Measurements from ENCODE around the gene TMEM131L. TPM values are rescaled to one million over a fixed set of nuclear protein-coding genes. Genes with fewer than 3 reads are reported as not detected.

Gene TMEM131L
- total RNA-seq, 2 donors from 2014 or later = 19.1 to 30.9 TPM

- H3K27me3 Mint-ChIP-seq = no peaks in the 10 kb centered on the region
- peaks cover 78% of the 10 kb centered on the region for H3K4me1 Mint-ChIP-seq
- H3K9me3 Mint-ChIP-seq = no peaks in the 10 kb centered on the region
- H3K27ac Mint-ChIP-seq = peak overlapping the region; percentile 94
- H3K4me3 Mint-ChIP-seq = peak overlapping the region; percentile 89
- H3K36me3 Mint-ChIP-seq (ENCODE audit: low read depth) = peaks cover 25% of the 10 kb centered on the region
- no peak for ATAC-seq (replicated peaks)
Measured at GRCh38 chr4:153523164-153523796, 57.1 kb downstream of the TMEM131L start.

- Mint-ChIP-seq H3K27me3 (no peaks in the 10 kb centered on the region), H3K4me3 (peak overlapping the region; percentile 89), H3K4me1 (peaks cover 80% of the 10 kb centered on the region), H3K27ac (peak overlapping the region; percentile 94), H3K9me3 (no peaks in the 10 kb centered on the region), H3K36me3 (ENCODE audit: low read depth) (peaks cover 25% of the 10 kb centered on the region)
- ATAC-seq (replicated peaks) = no peak
Measured at GRCh38 chr4:153523941-153524386, 57.8 kb downstream of the TMEM131L start.

DNA sequence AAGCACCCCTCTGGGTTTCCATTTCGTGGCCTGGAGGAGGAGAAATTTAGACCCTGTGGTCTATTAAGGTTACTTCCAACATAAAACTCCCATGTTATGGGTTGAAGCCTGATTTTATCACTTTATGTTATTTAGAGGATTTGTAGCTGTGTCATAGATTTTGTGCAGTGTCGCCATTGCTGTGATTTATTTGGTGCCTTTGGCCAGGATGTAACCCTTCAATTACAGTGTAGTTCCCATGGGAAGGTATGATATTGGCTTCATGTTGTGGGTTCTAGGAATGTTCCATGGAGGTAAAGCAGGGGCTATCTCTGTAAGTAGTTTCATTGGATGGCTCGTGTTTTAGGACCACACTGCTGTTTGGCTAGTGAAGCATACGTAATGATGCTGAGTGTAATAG, 58.5 kb downstream of the TMEM131L start:
- peaks cover 25% of the 10 kb centered on the region for H3K36me3 Mint-ChIP-seq (ENCODE audit: low read depth)
- peak overlapping the region; percentile 89 for H3K4me3 Mint-ChIP-seq
- peak overlapping the region; percentile 11 for H3K27ac Mint-ChIP-seq
- H3K27me3 Mint-ChIP-seq = no peaks in the 10 kb centered on the region
- no peak for ATAC-seq (replicated peaks)
- no peaks in the 10 kb centered on the region for H3K9me3 Mint-ChIP-seq
- H3K4me1 Mint-ChIP-seq = peaks cover 80% of the 10 kb centered on the region

DNA sequence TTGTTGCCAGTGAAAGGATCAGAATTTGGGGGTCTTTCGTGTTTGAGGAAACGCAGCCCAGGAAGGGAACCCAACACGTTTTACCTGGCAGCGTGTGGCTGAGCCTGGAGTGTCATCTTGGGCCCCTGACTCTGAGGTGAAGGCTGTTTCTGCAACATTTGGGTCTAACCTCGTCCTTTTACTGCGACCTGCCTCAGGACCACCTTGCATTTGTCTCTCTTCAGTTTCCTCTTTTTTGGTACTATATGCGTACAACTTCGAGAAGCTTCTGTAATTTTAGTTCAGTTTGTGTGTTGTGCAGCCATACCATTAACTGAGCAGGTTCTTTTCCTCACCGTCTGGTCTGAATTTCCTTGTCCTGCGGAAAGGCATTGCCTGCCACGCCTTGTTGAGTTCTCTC, 61.5 kb downstream of the TMEM131L start:
- Mint-ChIP-seq H3K4me3 (peak overlapping the region; percentile 89), H3K36me3 (ENCODE audit: low read depth) (peaks cover 23% of the 10 kb centered on the region), H3K4me1 (peaks cover 72% of the 10 kb centered on the region), H3K27me3 (no peaks in the 10 kb centered on the region), H3K27ac (peak overlapping the region; percentile 91), H3K9me3 (no peaks in the 10 kb centered on the region)
- ATAC-seq (replicated peaks) = no peak

DNA sequence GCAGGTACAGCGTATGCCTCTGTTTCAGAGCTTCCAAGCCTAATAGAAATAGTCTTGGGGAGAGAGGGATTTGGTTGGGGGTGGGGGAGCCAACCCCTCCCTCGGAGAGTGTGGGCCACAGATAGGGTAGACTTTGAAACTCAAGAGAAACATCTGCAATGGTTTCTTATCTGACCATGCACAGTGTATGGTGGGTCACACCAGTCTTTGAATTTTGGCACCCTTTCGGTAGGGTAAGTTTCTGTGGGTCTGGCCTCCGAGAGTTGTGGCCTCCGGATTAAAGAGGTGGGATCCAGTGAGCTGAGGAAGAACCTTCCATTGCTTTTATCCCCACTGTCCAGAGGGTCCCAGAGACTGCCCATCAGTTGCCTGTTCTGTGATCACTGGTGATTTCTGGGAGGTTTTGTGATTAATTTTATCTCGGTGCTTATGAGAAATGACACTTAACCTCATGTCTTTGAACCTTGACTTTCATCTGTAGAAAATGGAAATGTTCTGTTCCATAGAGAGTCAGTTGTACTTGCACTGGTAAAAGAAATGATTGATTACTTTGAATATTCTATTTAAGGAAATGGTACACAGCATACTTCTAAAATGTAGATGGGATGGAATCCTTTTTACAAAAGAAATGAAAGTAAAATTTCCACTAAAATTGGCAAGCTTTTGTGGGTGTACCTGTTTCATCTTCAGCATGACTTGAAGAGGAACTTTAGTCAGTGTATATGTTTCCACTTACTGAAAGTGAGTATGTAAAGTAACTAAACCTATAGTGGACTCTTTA, 62.7 kb downstream of the TMEM131L start:
- ATAC-seq (replicated peaks) = peak; percentile 80
- Mint-ChIP-seq H3K36me3 (ENCODE audit: low read depth) (peaks cover 21% of the 10 kb centered on the region), H3K27me3 (no peaks in the 10 kb centered on the region), H3K4me1 (peaks cover 67% of the 10 kb centered on the region), H3K4me3 (peak overlapping the region; percentile 89), H3K27ac (peak overlapping the region; percentile 91), H3K9me3 (no peaks in the 10 kb centered on the region)

DNA sequence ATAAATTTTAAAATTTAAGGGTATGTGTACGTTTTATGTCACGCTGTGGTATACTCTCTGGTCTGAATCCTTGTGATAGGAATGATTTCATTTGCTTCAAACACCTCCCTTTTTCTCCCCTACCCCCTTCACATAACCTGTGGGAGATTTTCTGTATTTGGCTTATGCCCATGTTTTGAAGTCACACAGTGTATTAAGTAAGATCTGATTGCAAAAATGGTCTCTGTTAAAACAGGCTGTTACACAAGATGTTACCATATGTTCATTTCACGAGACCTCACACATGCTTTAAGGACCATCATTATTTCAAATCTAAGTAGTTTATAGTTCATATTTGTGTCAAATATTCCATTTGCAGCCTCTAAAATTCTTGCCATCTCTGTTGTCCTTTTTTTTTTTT, 63.5 kb downstream of the TMEM131L start:
- no peak for ATAC-seq (replicated peaks)
- H3K27ac Mint-ChIP-seq = peak overlapping the region; percentile 91
- H3K27me3 Mint-ChIP-seq = no peaks in the 10 kb centered on the region

GRCh38 chr4:153530284-153530999, 64.3 kb downstream of the TMEM131L start:
- peaks cover 21% of the 10 kb centered on the region for H3K36me3 Mint-ChIP-seq (ENCODE audit: low read depth)
- ATAC-seq (replicated peaks) = peak; percentile 42
- no peaks in the 10 kb centered on the region for H3K27me3 Mint-ChIP-seq
- H3K4me3 Mint-ChIP-seq = peak overlapping the region; percentile 89
- H3K4me1 Mint-ChIP-seq = peaks cover 69% of the 10 kb centered on the region
- H3K27ac Mint-ChIP-seq = peak overlapping the region; percentile 91
- no peaks in the 10 kb centered on the region for H3K9me3 Mint-ChIP-seq

More for the DNA sequence above, 63.5 kb downstream of the TMEM131L start:
- H3K4me1 Mint-ChIP-seq = peaks cover 66% of the 10 kb centered on the region
- no peaks in the 10 kb centered on the region for H3K9me3 Mint-ChIP-seq
- peaks cover 21% of the 10 kb centered on the region for H3K36me3 Mint-ChIP-seq (ENCODE audit: low read depth)
- H3K4me3 Mint-ChIP-seq = peak overlapping the region; percentile 89

GRCh38 chr4:153531000-153531358, 64.8 kb downstream of the TMEM131L start:
- H3K4me1 Mint-ChIP-seq = peaks cover 73% of the 10 kb centered on the region
- H3K9me3 Mint-ChIP-seq = no peaks in the 10 kb centered on the region
- peak overlapping the region; percentile 91 for H3K27ac Mint-ChIP-seq
- ATAC-seq (replicated peaks) = no peak
- H3K4me3 Mint-ChIP-seq = peak overlapping the region; percentile 89
- no peaks in the 10 kb centered on the region for H3K27me3 Mint-ChIP-seq
- peaks cover 24% of the 10 kb centered on the region for H3K36me3 Mint-ChIP-seq (ENCODE audit: low read depth)

DNA sequence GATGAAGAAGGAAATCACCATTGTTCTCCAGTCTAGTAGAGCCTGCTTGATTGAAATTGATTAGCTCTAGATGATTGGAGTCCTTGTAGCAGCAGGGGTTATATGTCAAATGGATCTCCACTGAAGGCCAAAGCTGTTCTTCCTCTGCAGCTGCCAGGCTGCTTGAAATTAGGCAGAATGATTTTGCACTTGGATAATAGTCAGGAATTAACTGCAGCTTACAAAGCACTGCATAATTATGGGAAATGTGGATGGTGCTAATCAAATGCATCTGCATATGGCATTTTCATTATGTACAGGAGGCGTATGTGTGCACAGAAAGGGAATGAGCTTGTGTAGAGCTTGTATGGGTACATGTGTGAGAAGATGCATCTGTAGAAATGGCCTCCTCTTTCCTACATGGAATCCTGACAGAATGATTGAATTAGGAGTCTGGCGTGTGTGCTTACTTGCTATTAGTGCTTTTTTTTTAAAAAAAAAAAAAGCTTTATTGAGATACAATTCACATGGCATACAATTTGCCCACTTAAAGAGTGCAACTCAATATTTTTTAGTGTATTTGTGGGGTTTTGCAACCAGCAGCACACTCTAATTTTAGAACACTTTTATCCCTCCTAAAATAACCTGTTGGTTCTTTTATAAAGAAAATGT, 65.9 kb downstream of the TMEM131L start:
- no peak overlapping the region for H3K27ac Mint-ChIP-seq
- no peaks in the 10 kb centered on the region for H3K27me3 Mint-ChIP-seq
- peaks cover 15% of the 10 kb centered on the region for H3K36me3 Mint-ChIP-seq (ENCODE audit: low read depth)
- peaks cover 72% of the 10 kb centered on the region for H3K4me1 Mint-ChIP-seq
- no peak for ATAC-seq (replicated peaks)
- H3K9me3 Mint-ChIP-seq = no peaks in the 10 kb centered on the region
- no peak overlapping the region for H3K4me3 Mint-ChIP-seq

DNA sequence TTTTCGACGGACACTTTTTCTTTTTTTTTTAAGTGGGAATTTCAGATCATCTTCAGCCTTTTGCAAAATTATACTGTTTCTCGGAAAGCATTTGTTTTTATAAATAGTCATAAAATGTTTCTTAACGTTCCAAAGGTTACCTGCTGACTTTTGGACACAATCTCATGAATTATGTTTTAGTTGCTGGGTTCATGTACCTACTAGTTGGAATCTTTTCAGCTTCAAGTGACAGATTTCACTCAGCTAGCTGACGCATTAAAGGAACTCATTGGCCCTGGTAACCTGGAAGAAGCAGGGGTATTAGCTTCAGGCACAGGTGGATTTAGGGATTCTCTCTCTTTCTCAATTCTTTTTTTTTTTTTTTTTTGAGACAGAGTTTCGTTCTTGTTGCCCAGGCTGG, 66.5 kb downstream of the TMEM131L start:
- Mint-ChIP-seq H3K36me3 (ENCODE audit: low read depth) (peaks cover 9% of the 10 kb centered on the region), H3K27me3 (no peaks in the 10 kb centered on the region), H3K9me3 (no peaks in the 10 kb centered on the region), H3K27ac (no peak overlapping the region), H3K4me1 (peaks cover 69% of the 10 kb centered on the region), H3K4me3 (no peak overlapping the region)
- ATAC-seq (replicated peaks) = no peak

DNA sequence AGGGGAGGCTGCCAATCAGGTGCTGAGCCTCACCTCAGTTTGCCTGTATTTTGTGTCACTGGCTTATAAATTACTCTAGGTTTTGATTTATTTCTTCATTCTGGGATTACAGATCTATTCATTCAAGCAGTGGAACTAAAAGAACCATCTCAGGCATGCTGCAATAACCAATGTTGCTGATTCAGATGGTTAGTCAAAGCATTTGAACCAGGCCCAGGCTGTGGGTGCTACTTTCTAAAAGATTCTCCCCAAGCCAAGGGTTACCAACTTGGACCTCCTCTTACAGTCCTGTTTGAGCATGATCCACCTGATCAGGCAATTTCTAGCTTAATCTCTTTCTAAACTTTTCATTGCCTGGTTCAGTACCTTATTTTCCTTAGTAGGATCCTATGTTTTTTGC, 67.2 kb downstream of the TMEM131L start:
- Mint-ChIP-seq H3K4me3 (no peak overlapping the region), H3K27ac (no peak overlapping the region), H3K36me3 (ENCODE audit: low read depth) (peaks cover 5% of the 10 kb centered on the region), H3K27me3 (no peaks in the 10 kb centered on the region), H3K4me1 (peaks cover 66% of the 10 kb centered on the region), H3K9me3 (no peaks in the 10 kb centered on the region)
- no peak for ATAC-seq (replicated peaks)

DNA sequence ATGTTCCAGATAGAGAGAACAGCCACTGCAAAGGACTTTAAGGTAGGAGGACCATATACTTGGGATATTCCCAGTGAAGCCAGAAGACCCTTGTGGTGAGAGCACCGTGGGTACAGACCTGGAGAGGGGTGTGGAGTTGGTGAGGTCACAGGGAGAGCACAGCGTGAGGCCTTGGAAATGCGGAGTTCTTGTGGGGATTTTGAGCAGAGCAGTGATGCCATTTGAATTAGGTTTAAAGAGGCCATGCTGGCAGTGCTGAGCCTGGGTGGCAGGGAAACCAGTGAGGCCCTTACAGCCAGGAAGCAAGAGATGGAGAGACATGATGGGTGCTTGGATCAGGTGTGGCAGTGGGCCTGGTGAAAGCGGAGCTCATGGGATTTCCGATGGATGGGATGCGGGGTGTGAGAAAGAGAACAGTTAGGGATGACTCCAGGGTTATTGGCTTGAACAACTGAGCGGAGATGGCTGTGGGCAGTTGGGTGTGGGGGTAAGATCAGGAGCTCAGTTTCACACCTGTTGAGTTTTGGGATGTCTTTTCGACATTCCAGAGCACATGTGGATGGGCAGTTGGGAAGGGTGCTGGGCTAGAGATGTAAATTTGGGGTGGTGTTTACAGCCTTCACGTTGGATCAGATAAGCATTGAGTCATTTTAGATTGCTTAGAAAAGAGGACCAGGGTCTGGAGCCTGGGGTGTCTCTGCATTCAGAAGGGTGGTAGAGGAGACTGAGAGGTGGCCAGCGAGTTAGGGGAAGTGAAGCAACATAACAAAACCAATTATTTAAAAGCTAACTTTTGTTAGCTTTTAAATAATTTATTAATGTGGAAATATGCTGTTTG, 68.9 kb downstream of the TMEM131L start:
- no peaks in the 10 kb centered on the region for H3K9me3 Mint-ChIP-seq
- peaks cover 5% of the 10 kb centered on the region for H3K36me3 Mint-ChIP-seq (ENCODE audit: low read depth)
- peak overlapping the region; percentile 17 for H3K4me3 Mint-ChIP-seq
- no peaks in the 10 kb centered on the region for H3K27me3 Mint-ChIP-seq
- H3K4me1 Mint-ChIP-seq = peaks cover 50% of the 10 kb centered on the region
- ATAC-seq (replicated peaks) = no peak
- peak overlapping the region; percentile 53 for H3K27ac Mint-ChIP-seq

DNA sequence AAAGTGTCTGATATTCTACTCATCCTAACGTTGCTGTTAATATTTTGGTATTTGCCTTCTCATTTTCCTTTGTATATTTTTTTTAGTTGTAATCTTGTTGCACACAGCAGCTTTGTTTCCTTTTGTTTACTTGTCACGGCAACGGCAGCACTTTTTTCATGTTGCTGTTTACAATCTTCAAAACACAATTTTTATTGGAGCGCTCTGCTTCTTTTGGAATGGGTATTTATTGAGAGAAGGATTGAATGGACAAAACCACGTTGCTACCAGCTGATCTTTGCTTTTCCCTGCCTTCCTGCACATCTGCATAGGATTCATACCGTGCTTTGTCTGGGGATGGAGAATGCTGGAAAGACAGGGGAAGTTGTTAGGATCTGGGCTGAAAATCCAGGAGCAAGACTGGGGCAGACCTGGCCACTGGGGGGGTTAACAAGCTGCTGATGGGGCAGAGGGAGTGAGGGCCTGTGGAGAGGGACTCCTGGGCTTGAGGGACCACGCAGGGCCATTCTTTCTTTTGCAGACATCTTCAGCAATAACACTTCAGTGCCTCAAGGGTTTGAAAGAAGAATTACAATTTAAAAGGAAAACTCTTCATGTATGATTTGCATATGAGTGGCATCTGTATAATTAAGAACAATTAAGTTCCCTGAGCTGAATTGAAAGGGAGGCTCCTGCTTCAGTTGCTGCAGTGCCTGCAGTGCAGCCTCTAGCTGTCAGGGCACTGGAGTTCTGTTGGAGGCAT, 69.8 kb downstream of the TMEM131L start:
- peaks cover 49% of the 10 kb centered on the region for H3K4me1 Mint-ChIP-seq
- H3K4me3 Mint-ChIP-seq = peak overlapping the region; percentile 72
- ATAC-seq (replicated peaks) = no peak
- H3K27me3 Mint-ChIP-seq = no peaks in the 10 kb centered on the region
- no peaks in the 10 kb centered on the region for H3K9me3 Mint-ChIP-seq
- peak overlapping the region; percentile 88 for H3K27ac Mint-ChIP-seq
- H3K36me3 Mint-ChIP-seq (ENCODE audit: low read depth) = peaks cover 5% of the 10 kb centered on the region
